HG03097 (cell line): ENCODE results near the gene TRIM13.
"Not testable (repeated sequence)": the region's sequence is repeated elsewhere in the genome, so short reads cannot be mapped to it uniquely, and the experiment has no call there.

Experiments used
- ATAC-seq: cut with Tn5 transposase; IDR thresholded peaks from one replicate; pipeline ENCODE4 v1.9.1; 2021; ENCODE audit not compliant: unreplicated experiment, low FRiP score

TRIM13 gene

DNA sequence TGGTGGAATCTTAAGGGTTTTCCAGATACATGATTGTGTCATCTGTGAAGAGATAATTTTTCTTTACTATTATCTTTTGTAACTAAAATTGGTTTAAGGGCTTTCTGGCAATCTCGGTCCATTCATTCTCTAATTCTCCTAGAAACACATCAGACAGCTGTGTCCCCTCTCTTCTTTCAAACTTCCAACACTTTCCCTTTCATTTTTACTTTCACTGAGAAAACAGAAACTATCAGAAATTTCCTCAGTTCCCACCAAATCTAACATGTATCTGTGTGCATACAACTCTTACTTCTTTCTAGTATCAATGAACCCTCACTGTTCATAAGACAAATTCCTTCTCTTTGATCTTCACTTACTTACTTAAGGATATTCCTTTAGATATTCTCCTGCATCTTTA is 58.6 kb downstream of the TRIM13 start:
- ATAC-seq = no peak

- ATAC-seq = no peak
Measured at GRCh38 chr13:50060718-50061117, 63.9 kb downstream of the TRIM13 start.

DNA sequence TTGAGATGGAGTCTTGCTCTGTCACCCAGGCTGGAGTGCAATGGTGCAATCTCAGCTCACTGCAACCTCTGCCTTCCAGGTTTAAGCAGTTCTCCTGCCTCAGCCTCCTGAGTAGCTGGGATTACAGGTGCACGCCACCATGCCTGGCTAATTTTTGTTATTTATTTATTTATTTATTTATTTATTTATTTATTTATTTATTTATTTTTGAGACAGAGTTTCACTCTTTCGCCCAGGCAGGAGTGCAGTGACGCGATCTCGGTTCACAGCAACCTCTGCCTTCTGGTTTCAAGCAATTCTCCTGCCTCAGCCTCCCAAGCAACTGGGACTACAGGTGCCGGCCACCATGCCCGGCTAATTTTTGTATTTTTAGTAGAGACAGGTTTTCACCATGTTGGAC is 65.5 kb downstream of the TRIM13 start:
- not testable (repeated sequence) for ATAC-seq

- ATAC-seq = no peak
Measured at GRCh38 chr13:50065712-50066111, 68.9 kb downstream of the TRIM13 start.
